Activated CD4-positive, alpha-beta T cell treated with anti-CD3 and anti-CD28 coated beads for 1 hour (primary cell): ENCODE data around the gene ABHD11.
"Not testable (repeated sequence)": the region's sequence is repeated elsewhere in the genome, so short reads cannot be mapped to it uniquely, and the experiment has no call there.

Experiments used
- DNase-seq: peaks from one replicate; pipeline ENCODE4 v3.0.0-alpha.2; 2020

Gene ABHD11

GRCh38 chr7:73718905-73719805, 19.4 kb downstream of the ABHD11 start, which contains the start of gene STX1A:
TSS of gene STX1A (minus strand) at chr7:73719669. CDS start at chr7:73719631, 38 bp downstream.
- DNase-seq, result peak; percentile 63

- no peak for DNase-seq
Measured at GRCh38 chr7:73718438-73718881, 20.1 kb downstream of the ABHD11 start.

- DNase-seq, result peak; percentile 59
Measured at GRCh38 chr7:73717991-73718405, 20.6 kb downstream of the ABHD11 start.

GRCh38 chr7:73717025-73717807, 21.4 kb downstream of the ABHD11 start:
- no peak for DNase-seq

- no peak for DNase-seq
Measured at GRCh38 chr7:73716318-73716890, 22.2 kb downstream of the ABHD11 start.

GRCh38 chr7:73715648-73716317, 22.8 kb downstream of the ABHD11 start:
- no peak for DNase-seq

GRCh38 chr7:73713319-73713718, 25.3 kb downstream of the ABHD11 start:
- DNase-seq, result not testable (repeated sequence)

GRCh38 chr7:73712773-73713172, 25.8 kb downstream of the ABHD11 start:
- no peak for DNase-seq

- no peak for DNase-seq
Measured at GRCh38 chr7:73708961-73709549, 29.5 kb downstream of the ABHD11 start.

- no peak for DNase-seq
Measured at GRCh38 chr7:73707045-73707631, 31.5 kb downstream of the ABHD11 start.

- DNase-seq, result no peak
Measured at GRCh38 chr7:73706126-73707044, 32.2 kb downstream of the ABHD11 start.

GRCh38 chr7:73705551-73705920, 33.1 kb downstream of the ABHD11 start:
- DNase-seq, result no peak

GRCh38 chr7:73704640-73705550, 33.7 kb downstream of the ABHD11 start:
- no peak for DNase-seq

GRCh38 chr7:73703757-73704639, 34.6 kb downstream of the ABHD11 start:
- no peak for DNase-seq

GRCh38 chr7:73703225-73703624, 35.4 kb downstream of the ABHD11 start:
- no peak for DNase-seq

GRCh38 chr7:73702665-73703064, 35.9 kb downstream of the ABHD11 start:
- DNase-seq, result no peak

- DNase-seq, result no peak
Measured at GRCh38 chr7:73702226-73702625, 36.4 kb downstream of the ABHD11 start.

- no peak for DNase-seq
Measured at GRCh38 chr7:73701357-73701995, 37.1 kb downstream of the ABHD11 start.
